Measurements from ENCODE around the gene PHTF2. TPM values are rescaled to one million over a fixed set of nuclear protein-coding genes. Genes with fewer than 3 reads are reported as not detected.

The PHTF2 gene
- total RNA-seq, 1 donor from 2014 or later = 31.2 TPM

DNA sequence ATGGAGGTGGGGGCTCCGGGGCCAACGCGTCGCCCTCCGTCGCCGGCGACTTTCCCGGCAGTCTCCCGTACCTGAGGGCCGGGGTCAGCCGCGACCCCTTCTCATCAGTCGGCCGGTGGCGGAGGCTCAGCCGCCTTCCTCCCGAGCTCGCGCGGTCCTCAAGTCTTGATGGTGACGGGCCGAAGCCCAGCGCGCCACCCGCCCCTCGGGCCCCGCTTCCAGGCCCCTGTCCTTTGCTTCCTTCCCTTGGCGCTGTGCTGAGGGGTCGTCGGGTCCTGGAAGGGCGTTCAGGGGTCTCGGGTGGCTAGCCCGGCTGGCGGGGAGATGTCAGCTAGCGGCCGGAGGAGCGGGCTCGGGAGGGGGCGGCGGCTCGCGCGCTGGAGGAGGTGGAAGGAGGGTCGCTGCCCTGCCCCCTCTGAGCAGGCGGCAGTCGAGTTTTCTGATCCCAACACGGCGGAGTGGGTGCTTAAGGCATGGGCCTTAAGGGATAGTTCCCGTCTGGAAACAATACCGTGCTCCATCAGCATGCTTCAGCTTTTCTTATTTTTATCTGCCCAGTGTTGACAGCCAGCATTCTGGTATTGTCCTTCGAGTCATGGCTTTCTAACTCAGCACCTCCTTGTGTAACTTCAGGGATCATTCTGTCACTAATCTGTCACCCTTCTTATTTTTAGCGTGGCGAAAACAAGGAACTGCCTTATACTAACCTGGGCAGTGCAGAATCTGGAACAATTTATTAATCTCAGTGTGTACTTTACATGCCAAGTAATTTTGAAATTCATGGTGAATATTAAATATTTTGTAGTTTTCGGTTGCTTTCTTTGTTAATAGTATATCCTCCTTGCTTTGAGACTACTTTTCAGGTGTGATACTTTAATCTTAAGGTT is 748 bp downstream of the PHTF2 start:
- DNase-seq (ENCODE audit: low spot score) = peak; percentile 17
- peak overlapping the region; percentile 92 for H3K27ac Mint-ChIP-seq
- peaks cover 14% of the 10 kb centered on the region for H3K36me3 Mint-ChIP-seq (ENCODE audit: low read depth)
- no peaks in the 10 kb centered on the region for H3K27me3 Mint-ChIP-seq (ENCODE audit: insufficient read depth)
- intact Hi-C loops (cut with micrococcal nuclease) = loop anchor here (2.0 to 10.0 kb wide), 3 partner anchors 111 to 385 kb away; partner anchors contain the start of gene GSAP
- peaks cover 4% of the 10 kb centered on the region for H3K9me3 Mint-ChIP-seq
- H3K4me1 Mint-ChIP-seq (ENCODE audit: low read depth) = peaks cover 66% of the 10 kb centered on the region
- peak overlapping the region; percentile 95 for H3K4me3 Mint-ChIP-seq

DNA sequence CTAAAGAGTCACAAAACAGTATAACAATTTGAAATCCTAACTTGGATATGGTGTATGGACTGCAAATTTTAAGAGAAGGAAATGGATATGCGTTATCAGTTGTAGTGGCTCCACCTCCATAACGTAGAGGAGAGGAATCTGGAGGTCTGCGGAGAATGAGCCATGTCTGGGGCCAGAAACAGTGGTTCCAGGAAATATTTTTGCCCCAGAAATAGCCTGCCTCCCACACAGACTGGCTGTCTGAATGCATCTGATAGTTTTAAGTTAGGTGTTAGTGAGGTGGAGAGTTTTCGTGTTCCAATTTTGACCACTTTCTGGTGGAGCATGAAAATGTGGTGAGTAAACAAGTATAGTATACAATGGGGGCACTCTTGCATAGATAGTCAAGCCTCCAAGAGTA is 1.6 kb downstream of the PHTF2 start:
- Mint-ChIP-seq H3K27me3 (ENCODE audit: insufficient read depth) (no peaks in the 10 kb centered on the region), H3K4me1 (ENCODE audit: low read depth) (peaks cover 71% of the 10 kb centered on the region), H3K4me3 (peak overlapping the region; percentile 95), H3K27ac (peak overlapping the region; percentile 77), H3K36me3 (ENCODE audit: low read depth) (peaks cover 15% of the 10 kb centered on the region), H3K9me3 (peaks cover 11% of the 10 kb centered on the region)
- intact Hi-C loops (cut with micrococcal nuclease) = loop anchor here (1.0 to 5.0 kb wide), 2 partner anchors 34 to 97 kb away; no protein-coding TSS in a partner anchor
- DNase-seq (ENCODE audit: low spot score) = no peak

DNA sequence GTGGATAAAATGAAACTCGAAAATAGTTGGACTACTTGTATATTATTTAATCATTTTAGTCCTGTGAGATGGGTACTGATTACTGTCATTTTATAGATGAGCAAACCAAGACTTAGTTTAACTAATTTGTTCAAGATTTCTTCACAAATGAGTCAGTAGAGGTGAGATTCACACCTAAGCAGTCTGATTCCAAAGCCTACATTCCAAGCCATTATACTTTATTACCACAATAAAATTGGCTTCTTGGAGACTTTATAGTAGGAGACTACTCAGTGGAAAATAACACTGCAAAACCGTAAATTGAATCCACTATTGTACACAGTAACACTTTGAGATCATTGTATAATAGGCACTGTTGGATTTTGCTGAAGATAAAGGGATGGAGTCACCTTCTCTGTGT is 2.2 kb downstream of the PHTF2 start:
- intact Hi-C loops (cut with micrococcal nuclease) = loop anchor here (1.0 to 5.0 kb wide), 2 partner anchors 34 to 97 kb away; no protein-coding TSS in a partner anchor
- Mint-ChIP-seq H3K36me3 (ENCODE audit: low read depth) (peaks cover 15% of the 10 kb centered on the region), H3K4me1 (ENCODE audit: low read depth) (peaks cover 71% of the 10 kb centered on the region), H3K27me3 (ENCODE audit: insufficient read depth) (no peaks in the 10 kb centered on the region), H3K27ac (no peak overlapping the region), H3K9me3 (peaks cover 14% of the 10 kb centered on the region), H3K4me3 (peak overlapping the region; percentile 95)
- DNase-seq (ENCODE audit: low spot score) = no peak

DNA sequence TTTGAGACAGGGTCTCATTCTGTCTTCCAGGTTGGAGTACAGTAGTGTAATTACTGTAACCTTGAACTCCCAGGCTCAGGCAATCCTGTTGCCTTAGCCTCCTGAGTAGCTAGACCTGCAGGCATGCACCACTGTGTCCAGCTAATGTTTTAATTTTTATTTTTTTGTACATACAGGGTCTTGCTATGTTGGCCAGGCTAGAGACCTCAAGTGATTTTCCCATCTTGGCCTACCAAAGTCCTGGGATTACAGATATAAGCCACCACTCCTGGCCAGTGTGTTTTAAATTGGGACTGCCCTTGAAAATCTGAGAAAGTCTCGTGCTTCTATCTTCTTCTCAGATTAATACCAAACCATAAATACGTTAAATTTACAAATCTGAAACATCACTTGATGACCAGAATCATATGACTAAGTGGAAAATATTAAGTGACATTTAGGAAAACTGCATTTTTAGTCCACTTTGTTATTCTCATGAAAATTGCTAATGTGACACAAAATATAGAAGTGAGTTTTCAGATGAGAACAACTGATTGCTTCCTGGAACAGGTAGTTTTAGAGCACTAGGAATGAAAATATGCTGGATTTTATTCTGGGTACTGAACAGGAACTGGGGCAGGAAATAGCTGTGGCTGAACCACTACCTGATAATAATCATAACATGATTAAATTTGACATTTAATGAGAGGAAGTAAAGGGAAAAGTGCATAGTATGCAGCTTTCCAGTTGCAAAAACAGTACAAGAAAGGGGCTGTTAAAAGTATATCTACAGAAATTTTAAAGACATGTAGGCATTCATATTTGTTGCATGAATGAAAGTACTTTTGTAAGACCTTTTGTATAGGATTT is 4.2 kb downstream of the PHTF2 start:
- Mint-ChIP-seq H3K9me3 (peaks cover 32% of the 10 kb centered on the region), H3K4me3 (peak overlapping the region; percentile 50), H3K4me1 (ENCODE audit: low read depth) (peaks cover 54% of the 10 kb centered on the region), H3K27me3 (ENCODE audit: insufficient read depth) (no peaks in the 10 kb centered on the region), H3K27ac (peak overlapping the region; percentile 69), H3K36me3 (ENCODE audit: low read depth) (peaks cover 22% of the 10 kb centered on the region)
- no peak for DNase-seq (ENCODE audit: low spot score)
- intact Hi-C loops (cut with micrococcal nuclease) = loop anchor here (5.0 kb wide), 1 partner anchor 95 kb away; no protein-coding TSS in a partner anchor

DNA sequence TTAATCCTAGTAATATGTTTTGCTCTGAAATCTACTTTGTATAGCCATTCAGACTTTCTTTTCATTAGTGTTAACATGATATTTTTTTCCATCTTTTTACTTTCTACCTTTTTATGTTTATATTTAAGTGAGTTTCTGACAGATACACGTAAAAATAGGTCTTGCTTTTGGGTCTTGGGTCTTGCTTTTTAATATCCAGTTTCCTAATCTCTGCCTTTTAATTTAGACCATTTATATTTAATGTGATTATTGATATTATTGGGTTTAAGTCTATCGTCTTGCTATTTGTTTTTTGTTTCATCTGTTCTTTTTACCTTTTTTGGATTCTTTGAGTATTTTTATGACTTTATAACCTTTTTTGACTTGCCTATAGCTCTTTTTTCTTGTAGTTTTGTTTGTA is 7.9 kb downstream of the PHTF2 start:
- H3K4me1 Mint-ChIP-seq (ENCODE audit: low read depth) = peaks cover 33% of the 10 kb centered on the region

DNA sequence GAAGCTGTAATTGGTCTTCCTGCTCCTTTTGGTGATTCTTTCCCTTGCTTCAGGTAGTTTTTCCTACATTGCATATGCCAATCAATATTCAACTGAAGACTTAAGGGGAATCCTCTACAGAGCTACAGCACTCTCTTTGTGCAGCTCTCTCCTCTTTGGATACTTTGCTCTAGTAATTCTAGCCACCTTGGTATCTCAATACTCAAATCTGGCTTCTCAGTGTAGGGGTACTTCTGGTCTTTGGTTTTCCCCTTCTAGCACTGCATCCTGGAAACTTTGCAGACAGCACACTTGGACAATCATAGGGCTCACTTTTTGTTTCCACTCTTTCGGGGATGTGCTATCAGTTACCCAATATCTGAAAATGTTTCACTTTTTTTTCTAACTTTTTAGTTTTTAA is 9.9 kb downstream of the PHTF2 start:
- Mint-ChIP-seq H3K4me1 (ENCODE audit: low read depth) (peaks cover 29% of the 10 kb centered on the region), H3K27me3 (ENCODE audit: insufficient read depth) (no peaks in the 10 kb centered on the region), H3K9me3 (peaks cover 45% of the 10 kb centered on the region), H3K27ac (no peak overlapping the region), H3K36me3 (ENCODE audit: low read depth) (peaks cover 26% of the 10 kb centered on the region), H3K4me3 (no peak overlapping the region)
- intact Hi-C loops (cut with micrococcal nuclease) = no loop called here
- DNase-seq (ENCODE audit: low spot score) = no peak

More for the DNA sequence above, 7.9 kb downstream of the PHTF2 start:
- no peak overlapping the region for H3K27ac Mint-ChIP-seq
- no peaks in the 10 kb centered on the region for H3K27me3 Mint-ChIP-seq (ENCODE audit: insufficient read depth)
- H3K36me3 Mint-ChIP-seq (ENCODE audit: low read depth) = peaks cover 28% of the 10 kb centered on the region
- H3K9me3 Mint-ChIP-seq = peaks cover 45% of the 10 kb centered on the region
- intact Hi-C loops (cut with micrococcal nuclease) = no loop called here
- no peak for DNase-seq (ENCODE audit: low spot score)
- no peak overlapping the region for H3K4me3 Mint-ChIP-seq

DNA sequence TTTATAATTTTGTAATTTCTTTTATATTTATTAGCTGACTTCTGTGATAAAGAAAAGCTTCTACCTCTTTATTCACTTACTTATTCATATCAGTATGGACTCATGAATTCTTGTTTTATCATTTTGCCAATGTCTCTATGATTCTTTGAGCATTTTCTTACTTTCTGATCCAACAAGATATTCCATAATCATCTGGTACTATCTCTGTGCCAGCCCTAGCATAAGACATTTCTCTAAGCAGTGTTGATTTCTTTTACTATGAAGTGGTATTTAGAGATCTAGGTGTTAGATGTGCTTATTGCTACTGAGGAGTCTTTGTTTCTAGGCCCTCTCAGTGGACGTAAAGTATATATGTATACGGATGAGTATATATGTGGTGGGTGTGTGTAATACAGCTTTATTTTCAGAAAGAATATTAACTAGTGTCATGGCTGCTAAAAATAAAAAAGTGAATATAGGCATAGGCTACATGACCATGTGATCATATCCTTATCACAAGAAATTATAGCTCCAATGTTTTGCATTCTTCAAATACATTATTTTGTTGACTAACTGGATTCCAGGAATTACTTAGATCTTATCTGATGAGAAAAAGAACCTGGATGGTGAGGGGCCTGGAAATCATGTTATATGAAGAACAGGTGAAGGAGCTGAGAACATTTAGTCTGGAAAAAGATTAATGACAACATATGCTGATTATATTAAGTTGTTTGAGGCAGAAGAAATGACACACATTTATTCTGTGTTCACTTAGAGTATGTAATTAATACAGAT is 13.1 kb downstream of the PHTF2 start:
- no peak overlapping the region for H3K27ac Mint-ChIP-seq
- peaks cover 18% of the 10 kb centered on the region for H3K4me1 Mint-ChIP-seq (ENCODE audit: low read depth)
- no peak for DNase-seq (ENCODE audit: low spot score)
- no peak overlapping the region for H3K4me3 Mint-ChIP-seq
- H3K9me3 Mint-ChIP-seq = peaks cover 40% of the 10 kb centered on the region
- intact Hi-C loops (cut with micrococcal nuclease) = no loop called here
- peaks cover 26% of the 10 kb centered on the region for H3K36me3 Mint-ChIP-seq (ENCODE audit: low read depth)
- no peaks in the 10 kb centered on the region for H3K27me3 Mint-ChIP-seq (ENCODE audit: insufficient read depth)

DNA sequence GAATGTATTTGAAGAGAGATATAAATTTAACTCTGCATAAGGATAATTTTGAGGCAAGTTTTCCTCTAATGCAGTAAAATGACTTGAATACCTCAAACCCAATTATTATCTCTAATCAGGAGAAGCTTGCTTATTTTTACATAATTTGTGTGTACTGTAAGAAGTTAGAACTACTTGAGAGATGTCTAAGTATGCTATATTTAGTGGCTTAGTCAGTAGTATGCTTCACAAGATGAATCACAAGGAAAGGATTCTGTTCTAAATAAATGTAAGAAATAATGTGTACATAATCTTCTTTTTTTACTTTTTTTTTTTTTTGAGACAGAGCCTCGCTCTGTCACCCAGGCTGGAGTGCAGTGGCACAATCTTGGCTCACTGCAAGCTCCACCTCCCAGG is 13.7 kb downstream of the PHTF2 start:
- H3K4me1 Mint-ChIP-seq (ENCODE audit: low read depth) = peaks cover 18% of the 10 kb centered on the region
- H3K36me3 Mint-ChIP-seq (ENCODE audit: low read depth) = peaks cover 28% of the 10 kb centered on the region
- peaks cover 40% of the 10 kb centered on the region for H3K9me3 Mint-ChIP-seq
- intact Hi-C loops (cut with micrococcal nuclease) = no loop called here
- no peak overlapping the region for H3K4me3 Mint-ChIP-seq
- H3K27ac Mint-ChIP-seq = no peak overlapping the region
- no peaks in the 10 kb centered on the region for H3K27me3 Mint-ChIP-seq (ENCODE audit: insufficient read depth)
- no peak for DNase-seq (ENCODE audit: low spot score)

DNA sequence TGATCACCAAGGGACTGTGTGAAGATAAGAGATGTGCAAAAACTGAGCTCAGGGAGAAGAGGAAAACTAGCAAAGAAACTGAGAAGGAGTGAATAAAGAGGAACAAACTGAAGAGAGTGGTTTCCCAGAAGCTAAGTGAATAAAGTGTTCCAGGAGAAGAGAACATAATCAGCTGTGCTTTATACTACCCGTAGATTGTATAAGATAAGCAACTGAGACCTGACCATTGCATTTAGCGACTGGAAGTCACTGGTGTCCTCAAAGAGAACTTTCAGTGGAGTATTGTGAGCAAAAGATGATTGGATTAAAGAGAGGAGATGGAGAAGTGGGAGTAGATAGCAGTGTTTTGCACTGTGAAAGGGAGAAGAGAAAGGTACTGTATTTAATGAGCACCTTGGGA is 14.6 kb downstream of the PHTF2 start:
- DNase-seq (ENCODE audit: low spot score) = no peak
- no peak overlapping the region for H3K27ac Mint-ChIP-seq
- H3K9me3 Mint-ChIP-seq = peaks cover 37% of the 10 kb centered on the region
- intact Hi-C loops (cut with micrococcal nuclease) = no loop called here
- H3K27me3 Mint-ChIP-seq (ENCODE audit: insufficient read depth) = no peaks in the 10 kb centered on the region
- H3K36me3 Mint-ChIP-seq (ENCODE audit: low read depth) = peaks cover 32% of the 10 kb centered on the region
- H3K4me3 Mint-ChIP-seq = no peak overlapping the region
- peaks cover 18% of the 10 kb centered on the region for H3K4me1 Mint-ChIP-seq (ENCODE audit: low read depth)

DNA sequence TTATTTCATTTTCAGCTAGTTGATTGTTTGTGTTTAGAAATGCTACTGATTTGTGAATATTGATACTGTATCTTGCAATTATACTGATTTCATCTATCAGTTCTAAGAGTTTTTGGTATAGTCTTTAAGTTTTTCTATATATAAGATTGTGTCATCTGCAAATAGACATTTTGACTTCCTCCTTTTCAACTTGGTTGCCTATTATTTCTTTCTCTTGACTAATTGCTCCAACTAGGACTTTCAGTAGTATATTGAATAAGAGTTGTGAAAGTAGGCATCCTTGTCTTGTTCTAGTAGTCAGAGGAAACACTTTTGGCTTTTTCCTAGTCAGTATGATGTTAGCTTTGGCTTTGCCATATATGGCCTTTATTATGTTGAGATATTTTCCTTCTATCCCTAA is 20.4 kb downstream of the PHTF2 start:
- H3K9me3 Mint-ChIP-seq = peaks cover 75% of the 10 kb centered on the region
- H3K4me1 Mint-ChIP-seq (ENCODE audit: low read depth) = peaks cover 8% of the 10 kb centered on the region
- DNase-seq (ENCODE audit: low spot score) = no peak
- intact Hi-C loops (cut with micrococcal nuclease) = no loop called here
- no peak overlapping the region for H3K4me3 Mint-ChIP-seq
- H3K27me3 Mint-ChIP-seq (ENCODE audit: insufficient read depth) = no peaks in the 10 kb centered on the region
- peaks cover 68% of the 10 kb centered on the region for H3K36me3 Mint-ChIP-seq (ENCODE audit: low read depth)
- no peak overlapping the region for H3K27ac Mint-ChIP-seq

DNA sequence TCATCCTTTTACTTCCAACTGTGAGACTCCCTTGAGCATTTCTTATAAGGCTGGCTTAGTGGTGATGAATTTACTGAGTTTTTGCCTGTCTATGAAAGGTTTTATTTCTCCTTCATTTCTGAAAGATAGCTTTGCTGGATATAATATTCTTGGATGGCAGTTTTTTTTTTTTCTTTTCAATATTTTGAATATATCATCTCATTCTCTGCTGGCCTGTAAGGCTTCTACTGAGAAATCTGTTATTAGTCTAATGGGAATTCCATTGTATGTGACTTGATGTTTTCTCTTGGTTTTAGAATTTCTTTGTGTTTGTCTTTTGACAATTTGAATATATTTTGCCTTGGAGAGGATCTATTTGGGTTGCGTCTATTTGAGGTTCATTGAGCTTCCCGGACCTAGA is 22.4 kb downstream of the PHTF2 start:
- Mint-ChIP-seq H3K27me3 (ENCODE audit: insufficient read depth) (no peaks in the 10 kb centered on the region), H3K9me3 (peaks cover 78% of the 10 kb centered on the region), H3K4me3 (no peak overlapping the region), H3K27ac (no peak overlapping the region), H3K4me1 (ENCODE audit: low read depth) (peaks cover 10% of the 10 kb centered on the region), H3K36me3 (ENCODE audit: low read depth) (peaks cover 65% of the 10 kb centered on the region)
- intact Hi-C loops (cut with micrococcal nuclease) = no loop called here
- DNase-seq (ENCODE audit: low spot score) = no peak

DNA sequence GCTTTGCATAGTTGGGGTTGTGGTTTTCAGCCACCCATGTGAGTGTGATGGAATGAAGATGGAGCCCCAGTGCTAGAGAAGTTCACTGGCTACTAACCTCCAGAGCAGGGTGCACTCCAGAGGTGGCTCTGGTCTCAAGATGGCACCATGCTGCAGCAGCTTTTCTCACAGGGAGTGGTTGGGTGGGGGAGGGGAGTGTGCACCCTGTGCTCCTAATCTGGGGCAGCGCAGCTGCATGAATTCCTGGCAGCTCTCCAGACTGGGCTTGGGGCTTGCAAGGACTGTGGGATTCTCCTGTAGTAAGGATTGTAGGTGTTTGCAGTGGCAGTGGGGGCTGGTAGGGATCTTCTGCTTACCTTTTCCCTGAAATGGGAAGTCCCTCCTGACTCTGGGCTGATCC is 23.7 kb downstream of the PHTF2 start:
- Mint-ChIP-seq H3K9me3 (peaks cover 69% of the 10 kb centered on the region), H3K27me3 (ENCODE audit: insufficient read depth) (peaks cover 2% of the 10 kb centered on the region), H3K36me3 (ENCODE audit: low read depth) (peaks cover 61% of the 10 kb centered on the region), H3K27ac (no peak overlapping the region), H3K4me3 (no peak overlapping the region), H3K4me1 (ENCODE audit: low read depth) (peaks cover 18% of the 10 kb centered on the region)
- intact Hi-C loops (cut with micrococcal nuclease) = no loop called here
- DNase-seq (ENCODE audit: low spot score) = no peak
